Astrocyte (in vitro differentiated cells and primary cell): ENCODE data around the gene ITPRIPL2.

Experiments used
- EZH2 ChIP-seq: IDR thresholded peaks from 2 replicates; pipeline ENCODE4 v1.6.1; 2012; ENCODE audit warnings: mild to moderate bottlenecking, low read length, inconsistent platforms; ENCODE audit not compliant: insufficient read depth
- TF ChIP-seq, protein P1 (sequence below): IDR thresholded peaks from 2 replicates; pipeline ENCODE4 v1.5.1; 2011; ENCODE audit warnings: low read depth, mild to moderate bottlenecking, inconsistent platforms, low read length, moderate library complexity; ENCODE audit not compliant: insufficient read depth

DNA sequence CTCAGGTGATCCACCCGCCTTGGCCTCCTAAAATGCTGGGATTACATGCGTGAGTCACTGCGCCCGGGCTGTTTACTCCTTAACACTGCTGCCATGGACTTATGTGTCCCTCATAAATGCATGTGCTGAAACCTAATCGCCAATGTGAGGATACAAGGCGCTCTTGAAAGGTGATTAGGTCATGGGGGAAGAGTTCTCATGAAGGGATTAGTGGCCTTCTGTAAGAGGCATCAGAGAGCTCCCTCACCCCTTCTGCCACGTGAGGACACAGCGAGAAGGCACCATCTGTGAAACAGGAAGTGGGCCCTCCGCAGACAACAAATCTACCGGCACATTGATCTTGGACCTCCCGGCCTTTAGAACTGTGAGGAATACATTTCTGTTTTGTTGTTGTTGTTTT lies 19.1 kb downstream of the ITPRIPL2 start:
- TF ChIP-seq, protein P1, sequence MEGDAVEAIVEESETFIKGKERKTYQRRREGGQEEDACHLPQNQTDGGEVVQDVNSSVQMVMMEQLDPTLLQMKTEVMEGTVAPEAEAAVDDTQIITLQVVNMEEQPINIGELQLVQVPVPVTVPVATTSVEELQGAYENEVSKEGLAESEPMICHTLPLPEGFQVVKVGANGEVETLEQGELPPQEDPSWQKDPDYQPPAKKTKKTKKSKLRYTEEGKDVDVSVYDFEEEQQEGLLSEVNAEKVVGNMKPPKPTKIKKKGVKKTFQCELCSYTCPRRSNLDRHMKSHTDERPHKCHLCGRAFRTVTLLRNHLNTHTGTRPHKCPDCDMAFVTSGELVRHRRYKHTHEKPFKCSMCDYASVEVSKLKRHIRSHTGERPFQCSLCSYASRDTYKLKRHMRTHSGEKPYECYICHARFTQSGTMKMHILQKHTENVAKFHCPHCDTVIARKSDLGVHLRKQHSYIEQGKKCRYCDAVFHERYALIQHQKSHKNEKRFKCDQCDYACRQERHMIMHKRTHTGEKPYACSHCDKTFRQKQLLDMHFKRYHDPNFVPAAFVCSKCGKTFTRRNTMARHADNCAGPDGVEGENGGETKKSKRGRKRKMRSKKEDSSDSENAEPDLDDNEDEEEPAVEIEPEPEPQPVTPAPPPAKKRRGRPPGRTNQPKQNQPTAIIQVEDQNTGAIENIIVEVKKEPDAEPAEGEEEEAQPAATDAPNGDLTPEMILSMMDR = no peak
- no peak for TF ChIP-seq EZH2
